AG10803 (cell line): Measurements from ENCODE around the gene OVCA2.
A peak's percentile ranks its signal among the peaks of the same experiment; 100 is the strongest.

Experiments used
- DNase-seq: peaks from one replicate; pipeline ENCODE4 v3.0.0; 2010; ENCODE audit warnings: low read depth
- H3K4me3 ChIP-seq: 2 replicates; pipeline ENCODE4 v1.5.1; 2011; ENCODE audit warnings: mild to moderate bottlenecking, low read length, control low read depth
- TF ChIP-seq, protein P1 (sequence below): conservative IDR thresholded peaks from 2 replicates; pipeline ENCODE4 v1.5.1; 2011; ENCODE audit warnings: mild to moderate bottlenecking, low read length, control low read depth, inconsistent platforms

OVCA2 gene

DNA sequence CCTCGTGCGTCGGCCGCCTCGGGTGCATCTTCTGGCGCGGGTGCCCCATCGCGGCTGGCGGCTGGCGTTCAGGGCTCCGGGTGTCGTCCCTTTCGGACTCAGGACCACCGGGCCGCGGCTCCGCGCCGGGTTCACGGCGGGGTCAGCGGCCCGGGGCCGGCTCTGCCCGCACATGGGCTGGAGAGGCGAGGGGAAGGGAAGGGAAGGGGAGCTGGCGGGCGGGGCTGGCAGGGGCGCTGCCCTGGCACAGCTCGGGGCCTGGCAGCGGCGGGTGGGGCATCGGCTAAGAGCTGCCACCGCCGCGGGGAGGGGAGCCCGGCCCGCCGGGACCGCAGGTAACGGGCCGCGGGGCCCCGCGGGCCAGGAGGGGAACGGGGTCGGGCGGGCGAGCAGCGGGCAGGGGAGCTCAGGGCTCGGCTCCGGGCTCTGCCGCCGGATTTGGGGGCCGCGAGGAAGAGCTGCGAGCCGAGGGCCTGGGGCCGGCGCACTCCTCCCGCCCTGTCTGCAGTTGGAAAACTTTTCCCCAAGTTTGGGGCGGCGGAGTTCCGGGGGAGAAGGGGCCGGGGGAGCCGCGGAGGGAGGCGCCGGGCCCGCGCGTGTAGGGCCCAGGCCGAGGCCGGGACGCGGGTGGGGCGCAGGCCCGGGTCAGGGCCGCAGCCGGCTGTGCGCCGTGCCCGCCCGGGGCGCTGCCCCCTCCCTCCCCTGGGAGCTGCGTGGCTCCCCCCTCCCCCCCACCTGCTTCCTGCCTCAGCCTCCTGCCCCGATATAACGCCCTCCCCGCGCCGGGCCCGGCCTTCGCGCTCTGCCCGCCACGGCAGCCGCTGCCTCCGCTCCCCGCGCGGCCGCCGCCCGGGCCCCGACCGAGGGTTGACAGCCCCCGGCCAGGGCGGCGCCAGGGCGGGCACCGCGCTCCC, 13.7 kb downstream of the OVCA2 start:
- H3K4me3 ChIP-seq: peak overlapping the region; percentile 62
- TF ChIP-seq, protein P1, sequence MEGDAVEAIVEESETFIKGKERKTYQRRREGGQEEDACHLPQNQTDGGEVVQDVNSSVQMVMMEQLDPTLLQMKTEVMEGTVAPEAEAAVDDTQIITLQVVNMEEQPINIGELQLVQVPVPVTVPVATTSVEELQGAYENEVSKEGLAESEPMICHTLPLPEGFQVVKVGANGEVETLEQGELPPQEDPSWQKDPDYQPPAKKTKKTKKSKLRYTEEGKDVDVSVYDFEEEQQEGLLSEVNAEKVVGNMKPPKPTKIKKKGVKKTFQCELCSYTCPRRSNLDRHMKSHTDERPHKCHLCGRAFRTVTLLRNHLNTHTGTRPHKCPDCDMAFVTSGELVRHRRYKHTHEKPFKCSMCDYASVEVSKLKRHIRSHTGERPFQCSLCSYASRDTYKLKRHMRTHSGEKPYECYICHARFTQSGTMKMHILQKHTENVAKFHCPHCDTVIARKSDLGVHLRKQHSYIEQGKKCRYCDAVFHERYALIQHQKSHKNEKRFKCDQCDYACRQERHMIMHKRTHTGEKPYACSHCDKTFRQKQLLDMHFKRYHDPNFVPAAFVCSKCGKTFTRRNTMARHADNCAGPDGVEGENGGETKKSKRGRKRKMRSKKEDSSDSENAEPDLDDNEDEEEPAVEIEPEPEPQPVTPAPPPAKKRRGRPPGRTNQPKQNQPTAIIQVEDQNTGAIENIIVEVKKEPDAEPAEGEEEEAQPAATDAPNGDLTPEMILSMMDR: no peak

DNA sequence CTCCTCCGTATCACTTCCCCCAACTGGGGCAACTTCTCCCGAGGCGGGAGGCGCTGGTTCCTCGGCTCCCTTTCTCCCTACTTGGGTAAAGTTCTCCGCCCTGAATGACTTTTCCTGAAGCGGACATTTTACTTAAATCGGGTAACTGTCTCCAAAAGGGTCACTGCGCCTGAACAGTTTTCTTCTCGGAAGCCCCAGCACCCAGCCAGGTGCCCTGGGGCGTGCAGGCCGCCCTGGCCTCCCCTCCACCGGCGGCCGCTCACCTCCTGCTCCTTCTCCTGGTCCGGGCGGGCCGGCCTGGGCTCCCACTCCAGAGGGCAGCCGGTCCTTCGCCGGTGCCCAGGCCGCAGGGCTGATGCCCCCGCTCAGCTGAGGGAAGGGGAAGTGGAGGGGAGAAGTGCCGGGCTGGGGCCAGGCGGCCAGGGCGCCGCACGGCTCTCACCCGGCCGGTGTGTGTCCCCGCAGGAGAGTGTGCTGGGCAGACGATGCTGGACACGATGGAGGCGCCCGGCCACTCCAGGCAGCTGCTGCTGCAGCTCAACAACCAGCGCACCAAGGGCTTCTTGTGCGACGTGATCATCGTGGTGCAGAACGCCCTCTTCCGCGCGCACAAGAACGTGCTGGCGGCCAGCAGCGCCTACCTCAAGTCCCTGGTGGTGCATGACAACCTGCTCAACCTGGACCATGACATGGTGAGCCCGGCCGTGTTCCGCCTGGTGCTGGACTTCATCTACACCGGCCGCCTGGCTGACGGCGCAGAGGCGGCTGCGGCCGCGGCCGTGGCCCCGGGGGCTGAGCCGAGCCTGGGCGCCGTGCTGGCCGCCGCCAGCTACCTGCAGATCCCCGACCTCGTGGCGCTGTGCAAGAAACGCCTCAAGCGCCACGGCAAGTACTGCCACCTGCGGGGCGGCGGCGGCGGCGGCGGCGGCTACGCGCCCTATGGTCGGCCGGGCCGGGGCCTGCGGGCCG, 14.7 kb downstream of the OVCA2 start:
- peak; percentile 43 for DNase-seq
- TF ChIP-seq, protein P1: no peak
- peak overlapping the region; percentile 62 for H3K4me3 ChIP-seq

More for the DNA sequence above, 13.7 kb downstream of the OVCA2 start:
- DNase-seq: peak; percentile 60

DNA sequence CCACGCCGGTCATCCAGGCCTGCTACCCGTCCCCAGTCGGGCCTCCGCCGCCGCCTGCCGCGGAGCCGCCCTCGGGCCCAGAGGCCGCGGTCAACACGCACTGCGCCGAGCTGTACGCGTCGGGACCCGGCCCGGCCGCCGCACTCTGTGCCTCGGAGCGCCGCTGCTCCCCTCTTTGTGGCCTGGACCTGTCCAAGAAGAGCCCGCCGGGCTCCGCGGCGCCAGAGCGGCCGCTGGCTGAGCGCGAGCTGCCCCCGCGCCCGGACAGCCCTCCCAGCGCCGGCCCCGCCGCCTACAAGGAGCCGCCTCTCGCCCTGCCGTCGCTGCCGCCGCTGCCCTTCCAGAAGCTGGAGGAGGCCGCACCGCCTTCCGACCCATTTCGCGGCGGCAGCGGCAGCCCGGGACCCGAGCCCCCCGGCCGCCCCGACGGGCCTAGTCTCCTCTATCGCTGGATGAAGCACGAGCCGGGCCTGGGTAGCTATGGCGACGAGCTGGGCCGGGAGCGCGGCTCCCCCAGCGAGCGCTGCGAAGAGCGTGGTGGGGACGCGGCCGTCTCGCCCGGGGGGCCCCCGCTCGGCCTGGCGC, 15.4 kb downstream of the OVCA2 start:
- no peak for DNase-seq
- H3K4me3 ChIP-seq: no peak overlapping the region
- TF ChIP-seq, protein P1: no peak

DNA sequence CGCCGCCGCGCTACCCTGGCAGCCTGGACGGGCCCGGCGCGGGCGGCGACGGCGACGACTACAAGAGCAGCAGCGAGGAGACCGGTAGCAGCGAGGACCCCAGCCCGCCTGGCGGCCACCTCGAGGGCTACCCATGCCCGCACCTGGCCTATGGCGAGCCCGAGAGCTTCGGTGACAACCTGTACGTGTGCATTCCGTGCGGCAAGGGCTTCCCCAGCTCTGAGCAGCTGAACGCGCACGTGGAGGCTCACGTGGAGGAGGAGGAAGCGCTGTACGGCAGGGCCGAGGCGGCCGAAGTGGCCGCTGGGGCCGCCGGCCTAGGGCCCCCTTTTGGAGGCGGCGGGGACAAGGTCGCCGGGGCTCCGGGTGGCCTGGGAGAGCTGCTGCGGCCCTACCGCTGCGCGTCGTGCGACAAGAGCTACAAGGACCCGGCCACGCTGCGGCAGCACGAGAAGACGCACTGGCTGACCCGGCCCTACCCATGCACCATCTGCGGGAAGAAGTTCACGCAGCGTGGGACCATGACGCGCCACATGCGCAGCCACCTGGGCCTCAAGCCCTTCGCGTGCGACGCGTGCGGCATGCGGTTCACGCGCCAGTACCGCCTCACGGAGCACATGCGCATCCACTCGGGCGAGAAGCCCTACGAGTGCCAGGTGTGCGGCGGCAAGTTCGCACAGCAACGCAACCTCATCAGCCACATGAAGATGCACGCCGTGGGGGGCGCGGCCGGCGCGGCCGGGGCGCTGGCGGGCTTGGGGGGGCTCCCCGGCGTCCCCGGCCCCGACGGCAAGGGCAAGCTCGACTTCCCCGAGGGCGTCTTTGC, 16.2 kb downstream of the OVCA2 start:
- DNase-seq: no peak
- no peak overlapping the region; the same call in 1 of the 2 replicates for H3K4me3 ChIP-seq
- TF ChIP-seq, protein P1: no peak

DNA sequence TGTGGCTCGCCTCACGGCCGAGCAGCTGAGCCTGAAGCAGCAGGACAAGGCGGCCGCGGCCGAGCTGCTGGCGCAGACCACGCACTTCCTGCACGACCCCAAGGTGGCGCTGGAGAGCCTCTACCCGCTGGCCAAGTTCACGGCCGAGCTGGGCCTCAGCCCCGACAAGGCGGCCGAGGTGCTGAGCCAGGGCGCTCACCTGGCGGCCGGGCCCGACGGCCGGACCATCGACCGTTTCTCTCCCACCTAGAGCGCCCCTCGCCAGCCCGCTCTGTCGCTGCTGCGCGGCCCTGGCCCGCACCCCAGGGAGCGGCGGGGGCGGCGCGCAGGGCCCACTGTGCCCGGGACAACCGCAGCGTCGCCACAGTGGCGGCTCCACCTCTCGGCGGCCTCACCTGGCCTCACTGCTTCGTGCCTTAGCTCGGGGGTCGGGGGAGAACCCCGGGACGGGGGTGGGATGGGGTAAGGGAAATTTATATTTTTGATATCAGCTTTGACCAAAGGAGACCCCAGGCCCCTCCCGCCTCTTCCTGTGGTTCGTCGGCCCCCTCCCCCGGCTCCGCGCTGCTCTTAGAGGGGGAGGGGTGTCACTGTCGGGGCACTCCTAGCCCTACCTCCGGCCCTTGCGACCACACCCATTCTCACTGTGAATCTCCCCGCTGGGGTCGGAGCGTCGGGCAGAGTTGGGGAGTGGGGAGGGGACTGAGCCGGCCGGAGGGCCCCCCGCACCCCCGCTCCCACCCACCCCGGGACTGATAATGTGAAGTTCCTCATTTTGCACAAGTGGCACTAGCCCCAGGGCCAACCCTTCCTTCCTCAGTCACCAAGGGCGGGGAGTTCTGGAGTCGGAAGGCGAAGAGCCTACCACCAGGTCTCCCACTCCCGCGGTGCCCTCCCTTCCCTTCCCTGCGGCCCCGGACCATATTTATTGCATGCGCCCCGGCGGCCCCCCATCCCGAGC, 17.0 kb downstream of the OVCA2 start:
- DNase-seq: no peak
- TF ChIP-seq, protein P1: peak; percentile 41
- no peak overlapping the region for H3K4me3 ChIP-seq
